NCI-H187 treated with DMSO at 0.1 percent for 48 hours (cell line): ENCODE results near the gene EP300.
"Not testable (repeated sequence)": the region's sequence is repeated elsewhere in the genome, so short reads cannot be mapped to it uniquely, and the experiment has no call there.

Experiments
- DNase-seq: peaks from one replicate; lab custom pipeline; 2025; lab: John Stamatoyannopoulos, UW

EP300 gene

GRCh38 chr22:41152902-41153301 lies 60.5 kb downstream of the EP300 start:
- DNase-seq, result no peak

DNA sequence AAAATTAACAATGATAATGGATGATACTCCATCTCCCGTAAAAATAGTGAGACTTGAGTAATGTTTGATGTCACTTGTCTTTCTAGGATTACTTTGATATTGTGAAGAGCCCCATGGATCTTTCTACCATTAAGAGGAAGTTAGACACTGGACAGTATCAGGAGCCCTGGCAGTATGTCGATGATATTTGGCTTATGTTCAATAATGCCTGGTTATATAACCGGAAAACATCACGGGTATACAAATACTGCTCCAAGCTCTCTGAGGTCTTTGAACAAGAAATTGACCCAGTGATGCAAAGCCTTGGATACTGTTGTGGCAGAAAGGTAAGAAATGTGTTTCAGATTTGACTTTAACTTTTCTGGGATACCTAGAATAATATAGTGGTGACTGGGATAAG lies 64.7 kb downstream of the EP300 start:
- no peak for DNase-seq

GRCh38 chr22:41169157-41169556 lies 76.8 kb downstream of the EP300 start:
- DNase-seq, result no peak

GRCh38 chr22:41171996-41172395 lies 79.6 kb downstream of the EP300 start:
- no peak for DNase-seq

- no peak for DNase-seq
Measured at GRCh38 chr22:41175546-41175945, 83.2 kb downstream of the EP300 start.

- DNase-seq, result no peak
Measured at GRCh38 chr22:41177040-41177621, 84.7 kb downstream of the EP300 start.

DNA sequence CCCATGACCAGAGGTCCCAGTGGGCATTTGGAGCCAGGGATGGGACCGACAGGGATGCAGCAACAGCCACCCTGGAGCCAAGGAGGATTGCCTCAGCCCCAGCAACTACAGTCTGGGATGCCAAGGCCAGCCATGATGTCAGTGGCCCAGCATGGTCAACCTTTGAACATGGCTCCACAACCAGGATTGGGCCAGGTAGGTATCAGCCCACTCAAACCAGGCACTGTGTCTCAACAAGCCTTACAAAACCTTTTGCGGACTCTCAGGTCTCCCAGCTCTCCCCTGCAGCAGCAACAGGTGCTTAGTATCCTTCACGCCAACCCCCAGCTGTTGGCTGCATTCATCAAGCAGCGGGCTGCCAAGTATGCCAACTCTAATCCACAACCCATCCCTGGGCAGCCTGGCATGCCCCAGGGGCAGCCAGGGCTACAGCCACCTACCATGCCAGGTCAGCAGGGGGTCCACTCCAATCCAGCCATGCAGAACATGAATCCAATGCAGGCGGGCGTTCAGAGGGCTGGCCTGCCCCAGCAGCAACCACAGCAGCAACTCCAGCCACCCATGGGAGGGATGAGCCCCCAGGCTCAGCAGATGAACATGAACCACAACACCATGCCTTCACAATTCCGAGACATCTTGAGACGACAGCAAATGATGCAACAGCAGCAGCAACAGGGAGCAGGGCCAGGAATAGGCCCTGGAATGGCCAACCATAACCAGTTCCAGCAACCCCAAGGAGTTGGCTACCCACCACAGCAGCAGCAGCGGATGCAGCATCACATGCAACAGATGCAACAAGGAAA lies 85.4 kb downstream of the EP300 start:
- DNase-seq, result no peak

GRCh38 chr22:41178425-41178975 lies 86.1 kb downstream of the EP300 start:
- DNase-seq, result no peak

DNA sequence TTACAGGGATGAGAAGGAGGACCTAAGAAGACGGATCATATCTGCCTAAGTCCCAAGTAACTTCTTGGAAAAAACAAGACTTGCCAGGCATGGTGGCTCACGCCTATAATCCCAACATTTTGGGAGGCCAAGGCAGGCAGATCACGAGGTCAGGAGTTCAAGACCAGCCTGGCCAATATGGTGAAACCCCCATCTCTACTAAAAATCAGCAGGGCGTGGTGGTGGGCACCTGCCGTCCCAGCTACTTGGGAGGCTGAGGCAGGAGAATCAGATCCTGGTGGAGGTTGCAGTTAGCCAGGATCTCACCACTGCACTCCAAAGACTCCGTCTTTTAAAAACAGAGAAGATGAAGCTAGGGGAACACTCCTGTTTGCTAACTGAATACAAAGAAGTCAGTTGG lies 88.0 kb downstream of the EP300 start:
- DNase-seq, result not testable (repeated sequence)

DNA sequence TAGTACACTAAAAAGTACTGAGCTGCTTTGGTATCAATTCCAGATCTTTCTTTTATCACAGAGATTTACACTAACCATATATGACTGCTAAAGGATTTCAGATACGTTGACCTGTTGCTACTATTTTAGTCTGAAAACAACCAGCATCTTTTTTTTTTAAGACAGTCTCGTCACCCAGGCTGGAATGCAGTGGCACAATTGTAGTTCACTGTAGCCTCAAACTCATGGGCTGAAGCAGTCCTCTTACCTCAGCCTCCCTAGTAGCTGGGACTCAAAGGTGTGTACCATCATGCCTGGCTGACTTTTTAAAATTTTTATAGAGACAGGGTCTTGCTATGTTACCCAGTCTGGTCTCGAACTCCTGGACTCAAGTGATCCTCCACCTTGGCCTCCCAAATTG lies 88.5 kb downstream of the EP300 start:
- no peak for DNase-seq

GRCh38 chr22:41181349-41182241 lies 89.2 kb downstream of the EP300 start:
- DNase-seq, result no peak

GRCh38 chr22:41184679-41185078 lies 92.3 kb downstream of the EP300 start:
- DNase-seq, result no peak

- DNase-seq, result no peak
Measured at GRCh38 chr22:41191467-41191866, 99.1 kb downstream of the EP300 start.

DNA sequence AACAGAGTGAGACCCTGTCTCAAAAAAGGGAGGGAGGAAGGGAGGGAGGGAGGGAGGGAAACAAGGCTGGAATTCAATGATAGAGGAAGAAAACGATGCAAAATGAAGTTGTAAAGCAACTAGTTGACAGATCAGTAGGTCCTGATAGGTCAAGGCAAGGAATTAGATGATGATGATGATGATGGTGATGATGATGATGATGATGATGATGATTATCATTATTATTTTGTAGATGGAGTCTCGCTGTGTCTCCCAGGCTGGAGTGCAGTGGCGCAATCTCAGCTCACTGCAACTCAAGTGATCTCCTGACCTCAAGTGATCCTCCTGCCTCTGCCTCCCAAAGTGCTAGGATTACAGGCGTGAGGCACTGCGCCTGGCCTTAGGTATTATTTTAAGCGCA lies 101.4 kb downstream of the EP300 start:
- DNase-seq, result no peak

DNA sequence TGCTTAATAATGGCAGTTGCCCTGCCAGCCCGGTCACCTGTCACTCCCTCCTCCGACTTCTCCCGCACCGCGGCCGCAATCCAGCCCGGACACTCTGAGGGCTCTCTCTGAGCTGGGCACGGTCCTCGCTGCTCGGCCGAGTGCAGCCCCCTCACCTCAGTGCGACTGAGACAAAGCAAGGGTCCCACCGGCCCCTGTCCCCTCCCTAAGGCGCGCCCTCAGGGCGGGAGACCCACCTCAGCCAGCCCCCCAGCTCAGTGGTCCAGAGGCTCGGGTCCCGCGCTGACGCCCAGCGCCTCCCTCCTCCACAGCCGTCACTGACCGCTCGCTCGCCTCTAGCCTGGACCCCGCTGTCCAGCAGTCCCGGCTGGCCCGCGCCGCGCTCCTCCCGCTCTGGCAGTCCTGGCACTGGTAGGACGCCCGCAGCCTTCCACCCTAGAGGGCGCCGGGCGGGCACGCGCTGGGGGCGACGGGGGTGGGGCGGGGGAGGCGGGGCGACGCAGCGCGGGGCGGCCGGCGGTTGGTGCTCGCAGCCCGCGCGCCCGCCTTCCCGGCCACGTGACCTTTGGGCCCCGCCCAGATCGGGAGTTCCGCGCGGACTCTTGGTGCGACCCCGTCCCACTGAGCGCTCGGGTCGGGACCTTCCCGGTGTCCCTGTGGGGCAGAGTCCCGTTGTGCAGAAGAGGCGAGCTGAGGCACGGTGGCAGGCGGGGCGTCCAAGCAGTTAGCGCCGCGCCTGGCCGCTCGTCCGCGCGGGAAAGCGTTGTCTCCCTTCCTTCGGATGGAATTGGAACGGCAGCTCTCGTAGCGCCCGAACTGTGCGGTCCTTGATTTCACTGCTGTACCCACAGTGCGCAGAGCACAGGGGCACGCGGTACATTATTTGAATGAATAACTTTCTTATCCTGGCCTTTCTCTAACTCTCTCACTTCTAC lies 104.9 kb downstream of the EP300 start:
- DNase-seq, result no peak

GRCh38 chr22:41198027-41198580 lies 105.7 kb downstream of the EP300 start:
- no peak for DNase-seq

DNA sequence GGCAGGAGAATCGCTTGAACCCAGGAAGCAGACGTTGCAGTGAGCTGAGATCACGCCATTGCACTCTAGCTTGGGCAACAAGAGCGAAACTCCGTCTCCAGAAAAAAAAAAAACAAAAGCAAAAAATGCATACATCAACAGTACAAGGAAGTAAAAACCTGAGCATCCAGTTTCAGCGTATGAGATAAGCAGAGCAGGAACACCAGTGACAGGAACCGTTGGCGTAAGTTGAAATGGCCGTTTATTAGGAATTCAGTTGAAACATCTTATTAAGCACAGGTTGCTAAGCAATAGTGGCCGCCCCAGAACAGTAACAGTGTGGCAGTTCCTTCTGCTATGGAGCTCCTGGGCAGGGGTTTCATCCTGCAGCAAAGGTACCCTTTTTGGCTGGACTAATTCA lies 108.7 kb downstream of the EP300 start:
- no peak for DNase-seq

DNA sequence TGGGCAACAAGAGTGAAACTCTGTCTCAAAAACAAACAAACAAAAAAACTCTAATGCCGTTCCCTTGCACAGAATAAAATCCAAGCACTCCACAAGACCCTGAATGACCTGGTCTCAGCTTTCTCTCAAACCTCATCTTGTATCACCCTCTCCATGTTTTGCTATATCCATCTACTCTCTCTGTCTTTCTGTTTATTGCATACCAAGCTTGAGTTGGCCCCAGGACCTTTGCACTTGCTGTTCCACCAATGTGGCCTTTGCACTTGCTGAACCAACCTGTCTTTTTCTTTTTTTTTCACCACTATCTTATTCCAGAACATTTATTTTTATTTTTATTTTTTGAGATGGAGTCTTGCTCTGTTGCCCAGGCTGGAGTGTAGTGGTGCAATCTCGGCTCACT lies 110.7 kb downstream of the EP300 start:
- DNase-seq, result no peak

DNA sequence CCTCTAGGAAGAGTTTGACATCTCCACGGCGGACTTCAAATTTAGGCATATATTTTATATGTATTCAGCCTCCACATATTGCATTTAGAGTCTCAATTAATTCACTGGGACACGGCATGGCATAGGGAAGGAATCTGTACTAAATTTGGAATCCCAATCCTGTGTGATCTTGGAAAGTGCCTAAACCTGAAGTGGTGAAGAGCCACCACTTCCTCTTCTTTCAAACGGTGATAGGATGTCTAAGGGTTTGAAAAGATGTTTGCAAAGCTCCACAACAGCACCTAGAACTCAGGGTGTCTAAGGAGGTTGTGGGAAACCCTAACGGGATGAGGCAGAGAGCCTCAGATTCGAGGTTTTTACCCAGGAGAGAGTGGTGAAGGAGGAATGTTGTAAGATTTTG lies 111.7 kb downstream of the EP300 start:
- no peak for DNase-seq

DNA sequence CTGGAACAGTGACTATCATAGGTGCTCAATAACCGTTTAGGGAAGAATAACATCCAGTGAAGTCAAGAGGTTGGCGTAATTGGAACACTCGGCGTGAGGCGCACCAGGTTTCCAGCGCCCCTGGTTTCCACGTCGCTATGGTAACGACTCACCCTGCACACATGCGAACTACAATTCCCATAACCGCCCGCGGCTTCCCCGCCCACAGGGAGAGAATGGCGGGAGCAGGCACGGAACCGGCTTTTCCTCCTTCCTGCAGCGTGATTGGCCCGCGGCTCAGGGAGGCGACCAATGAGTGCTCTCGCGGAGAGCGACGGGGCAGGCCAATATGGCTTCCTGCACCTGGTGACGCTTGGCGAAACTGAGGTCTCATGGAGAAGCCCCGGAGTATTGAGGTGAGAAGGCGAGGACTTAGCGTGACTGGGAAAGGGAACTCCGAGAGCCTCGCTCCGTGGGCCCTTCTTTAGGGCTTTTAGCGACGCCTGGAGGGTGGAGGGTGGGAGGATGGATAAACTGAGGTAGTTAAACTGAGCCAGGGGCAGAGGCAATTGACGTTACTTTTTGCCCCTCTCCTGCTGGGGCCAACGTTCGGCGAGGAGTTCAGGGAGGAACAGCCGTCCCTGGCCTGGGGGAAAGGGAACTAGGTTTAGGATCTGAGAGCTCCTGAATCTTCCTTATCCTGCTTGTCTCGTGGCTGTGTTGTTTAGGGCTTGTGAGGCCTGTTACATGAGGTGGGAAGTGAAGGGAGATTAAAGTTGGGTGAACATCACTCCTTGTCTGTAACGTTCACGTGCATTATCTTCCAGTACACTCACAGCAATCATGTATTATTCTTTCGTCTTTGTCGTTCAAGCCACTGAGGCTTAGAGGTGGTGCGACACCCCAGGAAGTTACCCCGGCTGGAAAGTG lies 112.9 kb downstream of the EP300 start, which contains the start of gene L3MBTL2:
L3MBTL2 (plus strand) TSS at position 321 of the 909 bp plus-strand sequence; CDS start at position 372, 51 bp downstream.
- DNase-seq, result peak; percentile 15
